HG02610 (cell line): ENCODE measurements around the gene RIC3.
A peak's percentile ranks its signal among the peaks of the same experiment; 100 is the strongest.

Source experiments
- ATAC-seq: cut with Tn5 transposase; IDR thresholded peaks from one replicate; pipeline ENCODE4 v1.9.1; 2021; ENCODE audit warnings: mild to moderate bottlenecking, moderate library complexity; ENCODE audit not compliant: unreplicated experiment

The RIC3 gene, protein sequence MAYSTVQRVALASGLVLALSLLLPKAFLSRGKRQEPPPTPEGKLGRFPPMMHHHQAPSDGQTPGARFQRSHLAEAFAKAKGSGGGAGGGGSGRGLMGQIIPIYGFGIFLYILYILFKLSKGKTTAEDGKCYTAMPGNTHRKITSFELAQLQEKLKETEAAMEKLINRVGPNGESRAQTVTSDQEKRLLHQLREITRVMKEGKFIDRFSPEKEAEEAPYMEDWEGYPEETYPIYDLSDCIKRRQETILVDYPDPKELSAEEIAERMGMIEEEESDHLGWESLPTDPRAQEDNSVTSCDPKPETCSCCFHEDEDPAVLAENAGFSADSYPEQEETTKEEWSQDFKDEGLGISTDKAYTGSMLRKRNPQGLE

DNA sequence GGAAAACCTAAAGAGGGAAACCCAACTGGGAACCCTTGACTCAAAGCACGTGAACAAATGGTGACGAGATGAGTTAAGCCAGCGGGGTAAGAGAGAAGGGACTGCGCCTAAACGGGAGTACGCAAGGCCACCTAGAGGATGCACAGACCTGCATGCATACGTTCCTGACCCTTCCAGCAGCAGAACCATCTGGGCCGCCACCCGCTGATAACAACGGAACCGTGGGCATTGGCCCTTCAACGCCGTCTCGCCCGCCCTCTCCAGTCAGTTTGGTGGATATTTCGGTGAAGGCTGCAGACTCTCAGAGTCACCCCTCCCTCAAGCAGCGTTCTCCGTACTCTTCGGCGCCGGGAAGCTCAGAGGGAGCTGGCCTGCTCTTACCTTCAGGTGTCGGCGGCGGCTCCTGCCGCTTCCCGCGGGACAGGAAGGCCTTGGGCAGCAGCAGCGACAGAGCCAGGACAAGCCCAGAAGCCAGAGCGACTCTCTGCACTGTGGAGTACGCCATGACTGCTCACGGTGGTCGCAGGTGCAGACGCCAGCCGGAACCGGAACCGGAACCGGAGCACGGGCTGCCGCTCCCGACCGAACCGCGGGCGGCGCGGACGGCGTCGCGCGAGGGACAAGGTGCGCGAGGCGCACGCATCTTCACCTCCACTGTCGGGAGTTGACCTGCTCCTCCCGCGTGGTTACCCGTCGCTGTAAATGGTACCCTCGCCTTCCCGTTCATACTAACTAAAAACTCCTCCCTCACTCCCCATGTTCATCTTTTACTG, at the start of gene RIC3:
RIC3 (minus strand) TSS at position 541 of the 773 bp plus-strand sequence; CDS start at position 505, 36 bp downstream.
- ATAC-seq = peak; percentile 71

DNA sequence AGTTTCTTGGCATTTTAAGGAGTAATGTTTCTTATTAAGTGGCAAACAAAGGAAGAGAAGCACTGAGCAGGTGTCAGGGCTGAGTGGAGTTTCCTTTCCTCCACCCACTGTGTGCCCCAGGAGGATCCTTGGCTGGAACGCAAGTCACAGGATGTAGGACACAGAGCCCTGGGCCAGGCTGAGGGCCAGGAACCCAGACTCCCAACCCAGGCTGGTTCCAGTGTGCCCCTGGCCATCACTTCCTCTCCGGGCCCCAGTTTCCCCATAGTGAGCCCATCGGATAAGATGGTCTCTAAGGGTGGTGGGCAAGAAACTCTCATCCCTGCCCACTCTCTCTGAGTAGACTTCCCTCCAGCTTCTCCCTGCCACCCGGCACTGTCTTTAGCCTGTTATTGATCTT, 49.6 kb upstream of the RIC3 start:
- ATAC-seq = no peak

DNA sequence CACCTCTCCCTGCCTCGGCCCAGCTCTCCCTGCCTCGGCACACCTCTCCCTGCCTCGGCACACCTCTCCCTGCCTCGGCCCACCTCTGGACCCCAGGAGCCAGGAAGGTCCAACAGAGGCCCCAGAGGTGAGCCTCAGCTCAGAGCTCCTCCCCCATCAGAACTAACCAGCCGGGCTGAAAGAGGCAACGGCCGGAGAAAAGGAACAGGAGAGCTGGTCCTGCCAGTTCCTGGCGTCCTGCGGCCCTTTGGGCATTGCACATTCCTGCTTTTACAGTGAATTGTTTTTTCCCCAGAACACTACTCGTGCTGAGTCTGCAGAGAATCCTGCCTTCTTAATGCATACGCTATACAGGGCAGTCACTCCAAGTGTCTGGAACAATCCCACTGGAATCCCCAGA, 49.1 kb upstream of the RIC3 start:
- no peak for ATAC-seq

DNA sequence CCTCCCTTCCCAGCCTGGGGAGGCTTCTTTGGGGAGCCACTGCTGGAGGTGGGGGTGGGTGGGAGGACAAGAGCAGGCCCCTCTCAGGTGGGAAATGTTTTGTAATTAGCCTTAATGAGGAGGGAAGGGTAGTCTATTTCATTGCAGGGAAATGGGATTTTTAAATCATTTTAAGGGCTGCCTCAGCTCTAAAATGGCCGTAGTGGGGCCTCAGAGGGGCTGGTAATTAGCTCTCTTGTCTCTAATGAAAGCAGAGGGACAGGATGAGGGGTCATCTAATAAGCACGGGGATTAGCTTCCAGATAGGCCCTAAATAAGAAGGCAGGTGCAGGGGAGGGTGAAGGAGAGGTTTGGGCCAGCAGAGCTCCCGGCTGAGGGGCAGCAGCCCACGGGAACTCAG, 48.3 kb upstream of the RIC3 start:
- ATAC-seq = no peak

DNA sequence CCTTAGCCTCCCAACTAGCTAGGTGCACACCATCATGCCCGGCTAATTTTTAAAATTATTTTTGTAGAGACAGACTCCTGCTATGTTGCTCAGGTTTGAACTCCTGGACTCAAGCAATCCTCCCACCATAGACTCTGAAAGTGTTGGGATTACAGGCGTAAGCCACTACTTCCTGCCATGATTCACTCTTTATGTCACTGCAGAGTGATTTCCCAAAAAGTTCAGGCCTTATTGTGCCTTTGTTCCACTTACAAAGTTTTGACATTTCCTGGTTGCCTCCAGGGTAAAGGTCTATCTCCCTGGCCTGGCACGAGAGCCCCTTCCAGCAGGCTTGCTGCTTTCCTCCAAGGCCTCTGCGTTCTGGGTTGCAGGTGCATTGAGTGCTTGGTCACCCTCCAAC, 44.6 kb upstream of the RIC3 start:
- no peak for ATAC-seq

DNA sequence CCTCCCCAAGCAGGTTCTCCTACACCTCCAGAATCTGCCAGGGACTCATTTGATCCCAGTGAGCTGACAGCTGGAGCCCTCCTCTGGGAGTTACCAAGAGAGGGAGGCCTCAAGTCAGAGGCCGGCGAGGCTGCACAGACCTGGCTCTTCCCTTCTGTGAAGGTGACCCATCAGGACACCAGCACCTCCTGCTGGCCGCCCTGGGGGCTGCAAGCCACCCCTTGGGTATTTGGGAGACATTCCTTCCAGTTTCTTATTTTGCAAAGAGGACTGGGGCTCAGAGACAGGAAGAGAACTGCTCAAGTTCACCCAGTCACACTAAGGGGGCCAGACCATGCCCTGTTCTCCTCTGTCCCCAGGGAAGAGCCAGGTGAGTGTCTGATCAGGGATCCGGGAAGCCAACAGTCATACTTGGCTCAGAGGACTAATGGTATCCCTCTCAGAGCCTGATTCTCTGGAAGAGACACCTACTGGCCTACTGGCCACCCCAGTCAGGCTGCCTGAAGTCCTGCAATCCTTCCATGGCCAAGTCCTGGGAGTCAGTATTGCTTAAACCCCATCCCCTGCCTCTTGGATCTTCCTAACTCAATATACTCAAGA, 40.5 kb upstream of the RIC3 start:
- no peak for ATAC-seq

DNA sequence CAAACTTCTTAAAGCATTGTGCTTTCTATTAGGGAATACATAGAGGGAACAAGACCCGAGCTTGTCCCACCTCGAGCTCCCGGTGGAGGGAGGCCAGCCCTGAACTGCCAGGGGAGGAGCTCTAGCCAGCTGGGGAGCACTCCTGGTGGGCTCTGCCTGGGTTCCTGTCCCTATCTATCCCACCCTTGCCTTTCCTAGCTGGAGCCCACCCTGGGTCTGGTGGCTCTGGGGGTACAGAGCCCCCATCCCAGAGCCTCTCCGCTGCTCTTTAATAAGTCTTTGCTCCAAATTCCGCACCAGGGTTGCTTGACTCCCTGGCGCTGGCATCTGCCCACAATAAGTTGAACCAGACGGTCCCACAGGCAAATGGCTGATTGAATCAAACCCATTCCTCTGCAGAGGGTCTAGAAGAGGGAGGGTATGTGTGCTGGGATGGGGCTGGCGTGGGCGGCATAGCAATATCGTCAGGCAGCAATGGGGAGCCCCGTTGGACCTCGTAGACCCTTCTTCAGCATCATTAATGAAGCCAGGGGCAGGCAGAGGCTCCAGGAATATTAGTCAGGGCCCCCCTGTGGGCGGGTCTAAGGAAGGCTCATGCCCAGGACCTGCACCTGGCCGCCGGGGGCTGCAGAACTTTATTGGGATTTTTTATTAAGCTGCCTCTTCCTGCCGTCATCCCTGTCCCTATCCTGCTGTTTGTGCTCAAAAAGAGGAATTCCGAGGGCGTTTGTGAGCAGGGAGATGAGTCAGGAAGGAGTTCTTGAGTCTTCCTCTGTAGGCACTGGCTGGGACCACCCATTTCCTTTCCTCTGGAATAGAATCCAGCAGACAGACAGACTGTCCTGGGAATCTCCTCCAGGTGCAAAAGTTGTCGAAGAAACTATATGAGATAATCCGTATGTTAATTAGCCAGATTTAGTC, 38.5 kb upstream of the RIC3 start:
- no peak for ATAC-seq

DNA sequence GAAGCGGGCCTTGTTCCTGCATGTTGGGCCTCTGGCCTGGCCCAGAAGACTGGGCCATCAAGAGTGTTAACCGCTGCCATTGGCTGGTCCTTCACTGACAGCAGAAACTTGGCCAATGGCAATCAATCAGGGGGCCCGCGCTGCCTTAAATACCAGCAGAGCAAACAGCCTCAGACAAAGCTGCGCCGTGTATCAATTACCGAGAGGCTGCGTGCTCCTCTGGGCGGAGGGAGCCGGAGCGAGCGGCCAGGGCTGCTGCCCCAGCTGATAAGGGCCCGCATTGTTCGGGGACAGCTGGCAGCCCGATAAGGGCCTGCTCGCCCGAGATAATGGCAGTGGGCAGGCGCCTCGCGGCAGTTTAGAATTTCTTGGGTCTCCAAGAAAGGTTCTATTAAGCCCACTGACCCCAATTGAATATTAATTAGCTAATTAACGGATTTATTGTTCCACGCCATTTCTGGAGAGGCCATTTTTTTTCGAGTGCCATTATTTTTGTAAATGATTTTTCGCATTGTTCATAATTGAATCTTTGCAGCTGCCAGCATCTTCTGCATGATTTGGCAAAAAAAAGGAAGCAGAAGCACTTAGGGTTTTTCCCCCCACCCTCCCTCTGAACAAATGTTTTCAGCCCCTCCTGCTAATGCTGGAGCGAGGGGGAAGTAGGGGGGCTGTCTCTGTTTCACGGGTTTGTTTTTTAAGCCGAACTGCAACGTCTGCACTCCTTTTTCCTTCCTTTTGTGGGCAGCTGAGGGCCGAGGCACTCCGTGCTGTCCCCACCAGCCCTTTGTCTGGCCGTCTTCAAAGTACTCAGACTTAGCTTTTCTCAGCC, 37.6 kb upstream of the RIC3 start:
- ATAC-seq = no peak

DNA sequence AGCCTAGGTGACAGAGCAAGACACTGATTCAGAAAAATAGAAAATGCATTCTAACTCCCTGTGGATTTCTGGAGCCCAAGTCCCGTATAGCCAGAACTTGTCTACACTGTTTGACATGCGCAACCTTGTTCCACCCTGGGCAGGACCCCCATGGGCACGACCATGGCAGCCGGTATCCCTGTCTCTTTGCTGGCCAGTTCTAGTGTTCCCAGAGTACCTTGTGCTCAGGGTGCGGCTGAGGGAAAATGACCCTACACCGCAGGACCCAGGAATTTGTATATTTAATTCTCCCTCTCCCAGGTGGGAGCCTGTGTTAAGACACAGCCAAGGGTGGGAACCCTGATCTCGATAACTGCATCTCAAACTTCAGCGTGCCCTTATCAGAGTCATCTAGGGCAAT, 36.7 kb upstream of the RIC3 start:
- no peak for ATAC-seq

DNA sequence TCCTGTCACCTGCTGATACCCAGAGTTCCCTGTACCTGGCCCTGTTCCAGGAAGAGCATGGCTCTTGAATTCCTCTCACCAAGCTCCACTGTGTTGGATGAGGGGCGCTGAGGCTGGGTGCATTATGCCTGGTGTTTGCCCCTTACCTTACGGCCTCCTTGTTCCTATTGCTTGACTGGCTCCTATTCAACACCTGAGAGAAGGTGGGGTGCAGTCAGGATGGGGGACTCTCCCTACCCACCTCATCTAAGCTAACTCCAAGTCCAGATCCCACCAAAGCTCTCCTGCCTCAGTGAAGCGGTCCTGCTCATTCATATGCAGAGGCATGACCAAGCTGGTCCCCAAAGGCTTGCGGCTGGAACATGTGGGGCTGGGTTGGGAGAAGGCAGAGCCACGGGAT, 35.8 kb upstream of the RIC3 start:
- no peak for ATAC-seq

DNA sequence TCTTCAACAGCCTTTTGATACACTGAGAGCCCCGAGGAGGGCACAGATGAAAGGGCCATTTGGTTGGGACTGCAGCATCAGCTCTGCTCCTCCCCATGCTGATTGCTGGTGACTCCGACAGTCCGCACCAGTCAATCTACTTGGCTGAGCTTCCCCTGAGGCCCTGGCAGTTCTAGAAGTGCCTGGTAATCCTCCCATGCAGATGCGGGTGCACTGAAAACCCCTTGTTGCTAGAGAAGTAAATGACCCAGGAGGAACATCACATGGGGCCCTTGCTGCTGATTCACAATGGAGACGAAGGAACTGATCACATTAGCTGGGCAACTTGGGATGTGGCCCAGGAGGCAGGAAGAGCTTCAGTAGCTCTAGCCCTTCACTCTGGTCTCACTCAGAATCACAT, 35.2 kb upstream of the RIC3 start:
- no peak for ATAC-seq

DNA sequence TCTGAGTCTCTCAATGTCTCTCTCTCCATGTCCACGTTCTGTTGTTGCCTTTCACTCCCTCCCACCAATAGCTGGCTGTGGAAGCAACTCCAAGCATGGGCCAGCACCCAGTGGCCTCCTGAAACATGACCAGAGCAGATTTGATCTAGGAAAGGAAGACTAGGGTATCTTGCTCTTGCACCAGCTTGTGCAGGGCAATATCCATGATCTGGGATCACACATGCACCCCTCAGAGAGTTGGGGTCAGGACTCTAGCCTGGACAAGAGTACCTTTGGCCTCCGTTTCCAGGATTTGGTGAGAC, 34.5 kb upstream of the RIC3 start:
- no peak for ATAC-seq

DNA sequence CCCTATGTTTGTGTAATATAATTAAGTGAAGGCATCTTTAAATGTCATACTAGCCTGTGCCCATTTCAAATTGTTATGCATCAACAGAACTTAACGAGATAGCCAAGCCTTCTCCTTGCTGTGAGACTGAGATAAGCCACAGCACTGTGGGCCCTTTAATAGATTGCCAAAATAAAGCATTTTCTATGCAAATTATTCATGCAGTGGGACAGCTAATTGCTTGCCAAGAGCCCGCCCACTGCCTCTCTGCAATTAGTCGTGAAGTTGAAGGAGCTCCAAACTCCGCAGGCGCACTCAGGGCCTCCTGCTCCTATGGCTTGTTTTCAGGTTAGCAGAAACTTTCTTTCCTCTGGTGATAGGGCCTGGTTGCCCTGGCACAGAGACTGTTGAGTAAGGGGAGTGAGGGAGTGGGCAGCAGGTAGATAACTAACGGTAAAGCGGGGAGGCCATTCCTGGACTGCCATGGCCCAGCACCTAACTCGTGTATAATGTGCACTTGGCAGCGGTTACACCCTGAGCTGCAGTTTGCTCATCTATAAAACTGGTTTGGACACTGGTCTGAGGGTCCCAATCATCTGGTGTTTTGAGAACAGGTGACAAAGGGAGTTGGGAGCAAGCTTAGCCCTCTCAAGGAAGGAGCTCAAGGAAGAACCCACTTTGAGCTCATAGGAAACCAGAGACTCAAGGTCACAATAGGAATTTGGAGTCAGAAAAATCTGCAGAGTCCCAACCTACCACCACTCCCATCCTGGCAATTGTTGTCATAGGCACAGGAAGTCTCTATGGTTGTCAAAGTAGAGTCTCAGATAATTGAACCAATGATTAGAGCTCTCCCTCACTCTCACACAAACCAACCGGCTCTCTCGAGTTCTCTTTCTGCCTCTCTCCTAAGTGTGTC, 33.9 kb upstream of the RIC3 start:
- no peak for ATAC-seq

DNA sequence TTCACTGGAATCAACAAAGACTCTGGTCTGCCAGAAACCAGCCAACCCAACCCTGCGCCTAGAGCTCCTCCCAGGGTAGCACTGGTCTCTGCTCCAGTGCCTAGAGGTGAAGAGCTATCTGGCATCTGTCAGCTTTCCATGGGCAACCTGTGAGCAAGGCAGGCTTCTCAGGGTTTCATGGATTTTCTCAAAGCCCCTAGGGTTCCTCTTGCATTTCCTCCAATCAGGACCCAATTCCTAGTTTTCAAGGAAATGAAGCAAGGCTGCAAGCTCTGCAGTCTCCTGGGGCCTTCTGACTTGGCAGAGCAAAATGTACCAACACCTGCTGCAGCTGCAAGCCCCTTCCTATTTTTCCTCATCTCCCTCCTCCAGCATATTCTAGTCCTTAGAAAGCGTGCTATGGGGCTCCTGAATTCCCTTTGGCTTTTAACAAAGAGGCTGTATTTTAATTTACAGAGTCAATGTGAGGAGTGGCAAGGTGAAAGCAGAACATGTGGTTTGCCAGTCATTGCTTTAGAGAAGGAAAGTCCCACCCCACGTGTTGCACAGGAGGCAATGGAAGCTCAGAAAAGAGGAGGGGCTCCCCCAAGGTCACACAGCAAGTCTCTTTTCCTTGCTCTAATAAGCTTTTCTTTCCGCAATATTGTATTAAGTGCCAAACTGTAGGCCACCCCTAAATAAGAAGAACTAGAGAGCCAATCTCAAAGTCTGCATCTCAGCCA, 33.0 kb upstream of the RIC3 start:
- peak; percentile 85 for ATAC-seq

DNA sequence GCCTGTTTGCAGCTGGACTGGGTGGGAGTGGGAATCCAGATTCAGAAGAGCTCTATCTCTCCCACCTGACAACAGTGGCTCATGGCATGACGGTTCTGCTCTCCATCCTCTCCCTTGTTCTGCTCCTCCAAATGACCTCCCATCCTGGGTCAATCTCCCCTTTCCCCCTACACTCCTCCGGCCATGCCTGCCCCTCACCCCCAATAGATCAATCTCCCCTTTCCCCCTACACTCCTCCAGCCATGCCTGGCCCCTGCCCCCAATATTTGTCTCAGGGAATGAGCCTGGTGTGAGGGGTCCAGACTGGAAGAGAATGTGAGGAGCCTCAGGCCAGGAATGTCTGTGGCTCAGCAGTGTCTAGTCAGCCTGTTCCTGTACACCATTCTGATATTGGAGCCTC, 30.9 kb upstream of the RIC3 start:
- no peak for ATAC-seq

DNA sequence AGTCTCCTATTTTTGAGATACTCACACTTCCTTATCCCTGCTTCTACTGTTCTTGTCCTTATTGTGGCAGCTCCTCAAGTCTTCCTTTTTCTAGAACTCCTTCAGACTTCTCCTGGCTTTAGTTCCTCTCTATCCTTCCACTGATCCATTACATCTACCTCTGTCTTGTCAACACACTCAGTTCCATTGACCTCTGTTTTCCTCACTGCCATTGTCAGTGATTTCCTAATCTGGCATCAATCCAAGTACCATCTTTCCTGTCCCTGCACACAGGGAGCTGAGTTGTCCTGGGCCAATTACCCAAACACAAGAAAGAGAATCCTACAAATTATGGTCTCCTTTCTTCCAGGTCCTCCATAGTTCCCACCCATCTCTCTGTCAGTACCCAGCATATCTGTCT, 27.9 kb upstream of the RIC3 start:
- ATAC-seq = no peak

DNA sequence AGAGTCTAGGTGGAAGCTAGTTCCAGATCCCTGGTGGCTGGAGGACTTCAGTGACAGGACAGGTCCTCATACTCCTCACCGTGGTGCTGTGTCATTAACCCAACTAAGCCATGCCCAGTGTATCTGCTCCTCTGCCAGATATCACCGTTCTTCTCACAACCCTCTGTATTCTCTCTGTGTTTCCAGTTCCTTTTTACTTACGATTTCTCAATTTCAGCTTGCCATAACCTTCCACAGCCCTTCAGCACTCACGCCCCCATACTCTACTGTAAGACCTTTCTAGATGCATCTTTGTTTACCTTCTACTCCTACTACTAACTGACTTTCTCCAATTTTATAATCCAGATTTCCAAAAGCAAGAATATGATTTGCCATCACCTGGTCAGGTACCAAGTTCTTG, 26.1 kb upstream of the RIC3 start:
- no peak for ATAC-seq

DNA sequence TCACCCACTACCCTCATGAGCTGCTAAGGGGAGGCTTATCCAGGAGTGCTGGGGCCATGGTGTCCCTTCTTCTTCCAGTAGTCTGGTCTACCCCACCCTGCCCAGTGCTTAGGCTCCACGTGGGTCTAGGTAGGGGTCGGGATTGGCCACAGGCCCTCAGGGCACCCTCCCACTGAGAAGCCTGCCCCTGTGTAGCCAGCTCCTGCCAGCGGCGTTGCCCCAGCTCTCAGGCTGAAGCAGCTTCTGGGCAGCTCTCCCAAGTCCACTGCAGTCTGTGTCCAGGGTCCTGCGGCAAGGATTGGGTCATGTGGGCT, 24.0 kb upstream of the RIC3 start:
- no peak for ATAC-seq
